LNCaP clone FGC (cell line): ENCODE results near the gene PLPPR1.
A peak's percentile ranks its signal among the peaks of the same experiment; 100 is the strongest.

Source experiments
- DNase-seq: peaks from one replicate; pipeline ENCODE4 v3.0.0-alpha.2; 2011; ENCODE audit warnings: low read depth
- H3K4me3 ChIP-seq: 2 replicates; pipeline ENCODE4 v1.5.1; 2011; ENCODE audit warnings: mild to moderate bottlenecking, low read depth, low read length, control low read depth
- TF ChIP-seq, protein P1 (sequence below): IDR thresholded peaks from 2 replicates; pipeline ENCODE4 v1.5.1; 2012; ENCODE audit warnings: mild to moderate bottlenecking; ENCODE audit not compliant: control insufficient read depth, insufficient read depth; ENCODE audit errors: extremely low read depth

PLPPR1 gene

DNA sequence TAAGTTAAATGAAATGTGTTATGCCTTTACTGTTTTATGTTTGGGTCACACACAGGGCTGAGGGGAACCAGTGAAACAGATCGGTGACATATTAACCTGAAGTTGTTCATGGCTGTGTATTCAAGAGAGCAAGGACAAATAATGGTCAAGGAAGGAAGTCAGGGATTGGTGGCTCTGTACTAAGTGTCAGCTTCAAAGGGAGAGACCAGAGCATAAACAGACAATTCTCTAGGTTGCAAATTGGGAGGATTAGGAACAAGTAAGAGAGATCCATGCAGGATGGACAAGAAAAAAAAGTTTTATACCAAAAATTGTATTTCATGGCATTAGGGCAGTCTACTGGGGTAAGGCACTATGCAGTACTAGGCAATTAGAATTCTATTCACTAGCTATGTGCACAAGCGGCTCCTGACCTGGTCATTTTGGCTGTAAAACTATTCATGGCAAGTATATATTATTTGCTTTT, 156.3 kb downstream of the PLPPR1 start:
- DNase-seq: no peak
- TF ChIP-seq, protein P1, sequence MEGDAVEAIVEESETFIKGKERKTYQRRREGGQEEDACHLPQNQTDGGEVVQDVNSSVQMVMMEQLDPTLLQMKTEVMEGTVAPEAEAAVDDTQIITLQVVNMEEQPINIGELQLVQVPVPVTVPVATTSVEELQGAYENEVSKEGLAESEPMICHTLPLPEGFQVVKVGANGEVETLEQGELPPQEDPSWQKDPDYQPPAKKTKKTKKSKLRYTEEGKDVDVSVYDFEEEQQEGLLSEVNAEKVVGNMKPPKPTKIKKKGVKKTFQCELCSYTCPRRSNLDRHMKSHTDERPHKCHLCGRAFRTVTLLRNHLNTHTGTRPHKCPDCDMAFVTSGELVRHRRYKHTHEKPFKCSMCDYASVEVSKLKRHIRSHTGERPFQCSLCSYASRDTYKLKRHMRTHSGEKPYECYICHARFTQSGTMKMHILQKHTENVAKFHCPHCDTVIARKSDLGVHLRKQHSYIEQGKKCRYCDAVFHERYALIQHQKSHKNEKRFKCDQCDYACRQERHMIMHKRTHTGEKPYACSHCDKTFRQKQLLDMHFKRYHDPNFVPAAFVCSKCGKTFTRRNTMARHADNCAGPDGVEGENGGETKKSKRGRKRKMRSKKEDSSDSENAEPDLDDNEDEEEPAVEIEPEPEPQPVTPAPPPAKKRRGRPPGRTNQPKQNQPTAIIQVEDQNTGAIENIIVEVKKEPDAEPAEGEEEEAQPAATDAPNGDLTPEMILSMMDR: no peak
- H3K4me3 ChIP-seq: no peak overlapping the region

DNA sequence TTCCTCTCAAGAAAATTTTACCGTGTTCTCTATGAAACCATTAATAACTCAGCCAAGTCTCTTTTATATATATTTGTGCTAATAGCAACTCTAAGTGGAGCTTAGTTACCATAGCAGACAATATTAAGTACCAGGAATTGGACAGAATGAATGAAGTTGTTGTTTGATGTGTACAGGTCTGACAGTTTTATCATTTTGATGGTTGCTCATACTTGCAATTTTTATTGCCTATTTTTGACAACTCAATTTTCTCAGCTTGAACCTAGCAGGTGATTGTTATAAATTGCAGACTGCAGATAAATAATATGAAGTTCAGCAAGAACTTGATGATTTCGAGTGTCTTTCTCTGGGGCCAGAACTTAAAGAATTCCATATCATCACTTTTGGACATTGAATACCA, 163.2 kb downstream of the PLPPR1 start:
- H3K4me3 ChIP-seq: no peak overlapping the region
- no peak for DNase-seq
- TF ChIP-seq, protein P1: no peak

DNA sequence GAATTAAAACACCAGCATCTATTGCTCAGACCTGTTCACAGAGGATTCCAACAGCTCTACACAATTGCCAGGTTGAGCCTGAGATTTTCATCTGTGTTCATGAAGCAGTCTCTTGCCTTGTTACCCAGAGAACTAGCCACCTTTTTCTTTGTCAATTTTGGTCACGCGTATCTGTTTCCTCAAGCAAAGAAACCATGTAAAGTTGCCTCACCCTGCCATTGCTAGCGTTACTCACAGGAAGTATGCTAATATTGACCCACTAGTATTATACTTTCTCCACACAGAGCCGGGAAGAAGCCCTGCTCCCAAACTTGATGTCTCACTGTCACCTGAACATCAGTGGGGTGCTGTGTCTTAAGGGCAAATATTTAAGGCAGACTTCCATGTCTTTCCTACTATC, 168.5 kb downstream of the PLPPR1 start:
- H3K4me3 ChIP-seq: no peak overlapping the region
- no peak for DNase-seq
- TF ChIP-seq, protein P1: no peak

DNA sequence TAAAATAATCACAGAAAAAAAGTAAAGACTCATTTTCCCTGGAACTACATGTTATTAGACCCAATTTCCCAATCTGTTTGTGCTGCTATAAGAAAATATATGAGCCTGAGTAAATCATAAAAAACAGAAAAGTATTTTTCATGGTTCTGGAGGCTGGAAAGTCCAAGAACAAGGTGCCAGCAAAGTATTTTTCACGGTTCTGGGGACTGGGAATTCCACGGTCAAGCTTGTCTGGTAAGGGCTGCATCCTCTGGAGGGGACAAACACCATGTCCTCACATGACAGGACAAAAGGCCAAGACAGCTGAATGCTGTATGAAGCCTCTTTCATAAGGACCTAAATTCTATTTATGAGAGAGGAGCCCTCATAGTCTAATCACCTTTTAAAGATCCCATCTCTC, 172.3 kb downstream of the PLPPR1 start:
- DNase-seq: no peak
- TF ChIP-seq, protein P1: no peak
- H3K4me3 ChIP-seq: no peak overlapping the region

DNA sequence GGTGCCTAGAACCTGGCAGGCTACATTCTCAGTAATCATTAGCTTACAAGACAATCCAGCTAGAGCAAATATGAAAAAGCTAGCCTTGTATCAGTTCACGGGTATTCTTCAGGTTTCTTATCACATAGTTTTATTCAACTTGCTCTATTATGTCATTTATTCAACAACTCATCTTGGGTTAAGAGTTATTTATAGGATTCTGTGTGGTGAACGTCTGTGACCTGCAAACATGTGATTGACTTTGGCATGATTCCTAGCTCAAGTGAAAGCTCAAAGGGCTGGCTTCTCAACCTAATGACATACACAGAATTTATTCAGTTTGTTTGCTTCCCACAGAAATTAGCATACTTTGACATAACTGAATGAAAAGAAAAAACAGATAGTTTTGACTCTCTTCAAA, 173.1 kb downstream of the PLPPR1 start:
- TF ChIP-seq, protein P1: no peak
- peak; percentile 26 for DNase-seq
- no peak overlapping the region for H3K4me3 ChIP-seq

DNA sequence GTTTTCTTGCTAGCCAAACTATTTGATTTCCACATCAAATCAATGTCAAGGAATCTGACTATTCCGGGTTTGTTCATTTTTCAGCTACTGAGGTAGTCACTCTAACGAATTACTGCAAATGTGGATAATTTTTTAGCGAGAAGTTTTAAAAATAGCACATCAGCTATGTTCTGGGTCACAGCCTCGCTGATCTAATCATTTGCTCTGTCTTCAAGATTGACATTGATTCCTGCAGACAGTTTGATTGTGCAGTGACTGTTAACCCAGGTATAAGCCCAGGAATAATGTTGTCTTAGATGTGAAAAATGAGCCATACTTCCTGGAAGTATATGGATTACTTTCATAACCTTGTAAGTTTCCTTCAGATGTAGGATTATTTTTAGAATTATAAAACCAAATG, 181.1 kb downstream of the PLPPR1 start:
- TF ChIP-seq, protein P1: no peak
- DNase-seq: no peak
- H3K4me3 ChIP-seq: no peak overlapping the region

DNA sequence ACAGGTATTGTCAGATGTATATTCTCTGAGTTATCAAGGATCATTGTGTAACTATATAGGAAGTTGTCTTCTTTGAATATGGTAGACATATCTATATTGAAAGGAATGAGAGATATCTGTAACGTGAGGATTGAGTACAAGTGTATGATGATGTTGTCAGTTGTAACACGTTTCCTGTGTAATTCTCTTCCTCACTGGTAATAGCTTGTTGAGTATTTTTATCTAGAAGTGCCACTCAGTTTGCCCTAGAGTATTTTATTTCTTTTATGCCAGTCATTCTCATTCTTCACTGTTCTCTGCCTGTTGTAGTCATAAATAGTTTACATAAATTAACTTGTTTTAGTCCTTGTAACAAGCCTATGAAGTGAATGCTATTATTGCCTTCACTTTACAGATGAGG, 184.1 kb downstream of the PLPPR1 start:
- no peak overlapping the region for H3K4me3 ChIP-seq
- no peak for DNase-seq
- TF ChIP-seq, protein P1: no peak
